Measurements from ENCODE around the gene KCNMA1.

KCNMA1 gene

DNA sequence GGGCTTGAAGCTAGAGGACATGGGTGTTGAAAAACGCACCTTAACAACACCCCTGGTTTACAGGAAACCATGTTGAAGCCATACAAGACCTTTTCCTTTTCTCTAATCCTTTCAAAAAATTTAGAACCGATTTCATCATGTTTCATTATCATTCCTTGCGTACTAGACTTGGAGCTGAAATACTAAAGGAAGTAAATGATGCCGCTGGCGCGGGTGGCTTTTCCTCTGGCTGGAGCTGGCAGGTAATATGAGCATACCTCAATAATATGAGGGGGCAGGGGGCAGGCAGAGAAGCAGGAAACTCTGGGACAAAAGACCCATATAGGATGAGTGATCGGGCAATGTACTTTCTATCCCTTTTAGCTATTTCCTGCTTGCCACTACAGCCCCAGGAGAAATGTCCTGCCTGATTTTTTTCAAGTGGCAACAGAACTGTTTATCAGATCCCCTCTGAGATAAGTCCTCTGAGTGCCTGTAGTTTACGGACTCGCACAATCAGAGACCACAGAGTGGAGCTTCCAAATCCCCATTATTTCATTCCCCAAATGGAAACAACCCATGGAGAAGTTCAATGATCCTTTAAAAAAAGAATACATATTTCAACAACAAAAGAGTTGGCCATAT, 450.1 kb downstream of the KCNMA1 start:
- peak overlapping the region; percentile 53 for H3K27ac ChIP-seq (ENCODE audit: low read depth, low read length)

GRCh38 chr10:77186936-77187335, 450.7 kb downstream of the KCNMA1 start:
- Histone ChIP-seq H3K27me3 (ENCODE audit: control insufficient read depth, insufficient read depth, low read length) (no peaks in the 10 kb centered on the region), H3K36me3 (ENCODE audit: control insufficient read depth, insufficient read depth, low read length) (no peaks in the 10 kb centered on the region), H3K9ac (ENCODE audit: low read length) (no peak overlapping the region), H3K27ac (ENCODE audit: low read depth, low read length) (peak overlapping the region; percentile 53), H3K4me1 (ENCODE audit: control insufficient read depth, insufficient read depth, low read length) (peaks cover 28% of the 10 kb centered on the region), H3K4me3 (ENCODE audit: low read length) (no peak overlapping the region)

More for the DNA sequence above, 450.1 kb downstream of the KCNMA1 start:
- Histone ChIP-seq H3K9ac (ENCODE audit: low read length) (no peak overlapping the region), H3K4me3 (ENCODE audit: low read length) (no peak overlapping the region), H3K27me3 (ENCODE audit: control insufficient read depth, insufficient read depth, low read length) (no peaks in the 10 kb centered on the region), H3K36me3 (ENCODE audit: control insufficient read depth, insufficient read depth, low read length) (no peaks in the 10 kb centered on the region), H3K4me1 (ENCODE audit: control insufficient read depth, insufficient read depth, low read length) (peaks cover 31% of the 10 kb centered on the region)

- Histone ChIP-seq H3K4me1 (ENCODE audit: control insufficient read depth, insufficient read depth, low read length) (peaks cover 22% of the 10 kb centered on the region), H3K27ac (ENCODE audit: low read depth, low read length) (peak overlapping the region; percentile 10), H3K4me3 (ENCODE audit: low read length) (no peak overlapping the region), H3K9ac (ENCODE audit: low read length) (no peak overlapping the region), H3K36me3 (ENCODE audit: control insufficient read depth, insufficient read depth, low read length) (no peaks in the 10 kb centered on the region), H3K27me3 (ENCODE audit: control insufficient read depth, insufficient read depth, low read length) (no peaks in the 10 kb centered on the region)
These were observed 451.9 kb downstream of the KCNMA1 start for GRCh38 chr10:77185696-77186095.

- Histone ChIP-seq H3K4me3 (ENCODE audit: low read length) (no peak overlapping the region), H3K9ac (ENCODE audit: low read length) (no peak overlapping the region), H3K36me3 (ENCODE audit: control insufficient read depth, insufficient read depth, low read length) (no peaks in the 10 kb centered on the region), H3K27me3 (ENCODE audit: control insufficient read depth, insufficient read depth, low read length) (no peaks in the 10 kb centered on the region), H3K27ac (ENCODE audit: low read depth, low read length) (peak overlapping the region; percentile 66), H3K4me1 (ENCODE audit: control insufficient read depth, insufficient read depth, low read length) (peaks cover 31% of the 10 kb centered on the region)
These were observed 454.8 kb downstream of the KCNMA1 start for GRCh38 chr10:77182803-77183202.

GRCh38 chr10:77180794-77181193, 456.8 kb downstream of the KCNMA1 start:
- H3K36me3 ChIP-seq (ENCODE audit: control insufficient read depth, insufficient read depth, low read length) = no peaks in the 10 kb centered on the region
- no peaks in the 10 kb centered on the region for H3K27me3 ChIP-seq (ENCODE audit: control insufficient read depth, insufficient read depth, low read length)
- no peak overlapping the region for H3K27ac ChIP-seq (ENCODE audit: low read depth, low read length)
- no peak overlapping the region for H3K4me3 ChIP-seq (ENCODE audit: low read length)
- H3K9ac ChIP-seq (ENCODE audit: low read length) = no peak overlapping the region
- H3K4me1 ChIP-seq (ENCODE audit: control insufficient read depth, insufficient read depth, low read length) = peaks cover 28% of the 10 kb centered on the region

DNA sequence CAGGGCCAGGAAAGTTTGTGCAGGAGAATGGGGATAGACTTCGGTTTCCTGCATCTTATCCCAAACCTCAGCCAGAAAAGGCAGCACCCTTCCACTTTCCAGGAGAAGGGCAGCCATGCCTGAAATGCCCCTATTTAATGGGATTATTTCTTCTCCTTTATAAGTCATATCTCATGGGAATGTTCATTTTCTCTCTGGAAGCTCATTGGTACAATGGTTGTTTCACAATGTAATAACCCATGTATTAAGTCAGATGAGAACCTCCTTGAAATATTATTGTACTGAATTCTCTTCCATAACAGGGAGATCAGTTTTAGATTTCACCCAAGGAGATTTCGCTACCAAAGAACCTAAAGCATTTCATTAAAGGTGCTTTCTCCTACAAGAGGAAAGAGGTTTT, 457.5 kb downstream of the KCNMA1 start:
- Histone ChIP-seq H3K27ac (ENCODE audit: low read depth, low read length) (peak overlapping the region; percentile 80), H3K4me3 (ENCODE audit: low read length) (no peak overlapping the region)

DNA sequence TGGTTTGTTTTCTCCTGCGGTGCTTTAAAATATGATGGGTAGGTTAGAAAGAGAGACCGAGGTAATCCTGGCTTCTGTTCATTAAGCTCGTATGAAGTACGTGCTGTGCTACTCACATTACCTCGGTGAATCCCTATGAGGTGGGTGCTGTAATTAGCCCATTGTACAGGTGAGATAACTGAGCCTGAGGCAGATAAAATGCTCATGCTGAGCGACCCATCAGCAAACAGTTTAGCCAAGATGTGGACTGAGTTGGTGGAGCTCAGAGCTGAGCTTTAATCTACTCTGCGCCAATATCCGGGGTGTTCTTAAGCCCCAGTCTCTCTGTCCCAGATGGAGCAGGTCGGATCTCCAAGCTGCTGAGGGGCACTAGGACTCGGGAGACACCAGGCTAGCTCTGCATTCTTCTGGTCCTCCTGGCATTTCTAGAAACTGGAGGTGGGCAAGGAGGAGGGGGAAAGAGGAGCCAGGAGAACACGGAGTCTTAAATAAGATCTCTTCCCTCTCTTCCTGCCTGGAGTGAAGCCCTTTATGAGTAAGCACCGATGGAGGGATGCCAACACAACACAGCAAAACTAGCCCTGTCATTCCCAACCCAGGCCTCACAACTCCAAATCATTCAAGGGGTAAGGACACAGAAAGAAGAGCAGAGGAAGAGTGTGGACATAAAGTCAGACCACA, 458.5 kb downstream of the KCNMA1 start:
- Histone ChIP-seq H3K4me3 (ENCODE audit: low read length) (no peak overlapping the region), H3K27ac (ENCODE audit: low read depth, low read length) (peak overlapping the region; percentile 80), H3K4me1 (ENCODE audit: control insufficient read depth, insufficient read depth, low read length) (peaks cover 25% of the 10 kb centered on the region)

More for the DNA sequence above, 457.5 kb downstream of the KCNMA1 start:
- H3K27me3 ChIP-seq (ENCODE audit: control insufficient read depth, insufficient read depth, low read length) = no peaks in the 10 kb centered on the region
- no peaks in the 10 kb centered on the region for H3K36me3 ChIP-seq (ENCODE audit: control insufficient read depth, insufficient read depth, low read length)
- H3K9ac ChIP-seq (ENCODE audit: low read length) = no peak overlapping the region
- peaks cover 25% of the 10 kb centered on the region for H3K4me1 ChIP-seq (ENCODE audit: control insufficient read depth, insufficient read depth, low read length)

GRCh38 chr10:77177589-77177988, 460.0 kb downstream of the KCNMA1 start:
- H3K9ac ChIP-seq (ENCODE audit: low read length) = no peak overlapping the region
- H3K27me3 ChIP-seq (ENCODE audit: control insufficient read depth, insufficient read depth, low read length) = no peaks in the 10 kb centered on the region
- H3K4me1 ChIP-seq (ENCODE audit: control insufficient read depth, insufficient read depth, low read length) = peaks cover 18% of the 10 kb centered on the region
- peak overlapping the region; percentile 16 for H3K27ac ChIP-seq (ENCODE audit: low read depth, low read length)
- H3K4me3 ChIP-seq (ENCODE audit: low read length) = no peak overlapping the region
- no peaks in the 10 kb centered on the region for H3K36me3 ChIP-seq (ENCODE audit: control insufficient read depth, insufficient read depth, low read length)

More for the DNA sequence above, 458.5 kb downstream of the KCNMA1 start:
- Histone ChIP-seq H3K36me3 (ENCODE audit: control insufficient read depth, insufficient read depth, low read length) (no peaks in the 10 kb centered on the region), H3K27me3 (ENCODE audit: control insufficient read depth, insufficient read depth, low read length) (no peaks in the 10 kb centered on the region), H3K9ac (ENCODE audit: low read length) (no peak overlapping the region)

DNA sequence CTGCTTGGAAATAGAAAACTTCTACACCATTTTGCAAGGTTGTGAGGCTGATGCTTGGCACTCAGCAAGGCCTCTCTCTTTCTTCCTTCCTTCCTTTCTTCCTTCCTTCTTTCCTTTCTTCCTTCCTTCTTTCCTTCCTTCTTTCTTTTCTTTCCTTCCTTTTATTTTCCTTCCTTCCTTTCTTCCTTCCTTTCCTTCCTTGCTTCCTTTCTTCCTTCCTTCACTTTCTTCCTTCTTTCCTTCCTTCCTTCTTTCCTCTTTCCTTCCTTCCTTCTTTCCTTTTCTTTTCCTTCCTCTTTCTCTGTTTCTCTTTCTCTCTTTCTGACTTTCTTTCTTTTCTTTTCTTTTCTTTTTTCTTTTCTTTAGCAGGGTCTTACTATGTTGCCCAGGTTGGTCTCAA, 460.4 kb downstream of the KCNMA1 start:
- H3K27ac ChIP-seq (ENCODE audit: low read depth, low read length) = peak overlapping the region; percentile 16
- no peaks in the 10 kb centered on the region for H3K36me3 ChIP-seq (ENCODE audit: control insufficient read depth, insufficient read depth, low read length)
- no peak overlapping the region for H3K9ac ChIP-seq (ENCODE audit: low read length)
- no peaks in the 10 kb centered on the region for H3K27me3 ChIP-seq (ENCODE audit: control insufficient read depth, insufficient read depth, low read length)
- H3K4me3 ChIP-seq (ENCODE audit: low read length) = no peak overlapping the region
- peaks cover 15% of the 10 kb centered on the region for H3K4me1 ChIP-seq (ENCODE audit: control insufficient read depth, insufficient read depth, low read length)

DNA sequence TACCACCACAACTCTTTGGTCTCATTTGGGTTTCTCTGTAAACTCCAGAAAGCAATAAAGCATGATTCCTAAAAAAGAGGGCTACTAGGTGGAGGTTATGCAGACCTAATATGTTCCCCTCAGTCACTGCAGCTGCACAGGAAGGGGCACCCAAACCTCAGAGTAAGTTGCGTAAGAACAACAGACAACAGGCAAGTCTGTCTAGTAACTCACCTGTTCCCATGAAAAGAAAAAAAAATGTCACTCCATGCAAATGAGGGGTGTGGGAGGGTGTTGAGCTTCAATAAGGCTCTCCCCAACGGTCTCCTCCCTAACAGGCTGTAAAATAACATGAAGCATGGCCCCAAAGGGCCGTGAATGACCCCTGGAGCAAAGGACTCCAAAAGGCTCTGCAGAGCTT, 461.4 kb downstream of the KCNMA1 start:
- H3K4me3 ChIP-seq (ENCODE audit: low read length) = no peak overlapping the region
- no peak overlapping the region for H3K9ac ChIP-seq (ENCODE audit: low read length)
- no peaks in the 10 kb centered on the region for H3K36me3 ChIP-seq (ENCODE audit: control insufficient read depth, insufficient read depth, low read length)
- H3K27me3 ChIP-seq (ENCODE audit: control insufficient read depth, insufficient read depth, low read length) = no peaks in the 10 kb centered on the region
- peak overlapping the region; percentile 65 for H3K27ac ChIP-seq (ENCODE audit: low read depth, low read length)
- peaks cover 20% of the 10 kb centered on the region for H3K4me1 ChIP-seq (ENCODE audit: control insufficient read depth, insufficient read depth, low read length)

GRCh38 chr10:77175631-77176222, 461.9 kb downstream of the KCNMA1 start:
- Histone ChIP-seq H3K27ac (ENCODE audit: low read depth, low read length) (peak overlapping the region; percentile 65), H3K27me3 (ENCODE audit: control insufficient read depth, insufficient read depth, low read length) (no peaks in the 10 kb centered on the region), H3K4me3 (ENCODE audit: low read length) (no peak overlapping the region), H3K4me1 (ENCODE audit: control insufficient read depth, insufficient read depth, low read length) (peaks cover 20% of the 10 kb centered on the region), H3K36me3 (ENCODE audit: control insufficient read depth, insufficient read depth, low read length) (no peaks in the 10 kb centered on the region), H3K9ac (ENCODE audit: low read length) (no peak overlapping the region)

GRCh38 chr10:77173615-77174461, 463.8 kb downstream of the KCNMA1 start:
- H3K4me3 ChIP-seq (ENCODE audit: low read length) = no peak overlapping the region
- H3K9ac ChIP-seq (ENCODE audit: low read length) = no peak overlapping the region
- peak overlapping the region; percentile 65 for H3K27ac ChIP-seq (ENCODE audit: low read depth, low read length)

More at GRCh38 chr10:77173615-77174461, 463.8 kb downstream of the KCNMA1 start:
- Histone ChIP-seq H3K27me3 (ENCODE audit: control insufficient read depth, insufficient read depth, low read length) (no peaks in the 10 kb centered on the region), H3K4me1 (ENCODE audit: control insufficient read depth, insufficient read depth, low read length) (peaks cover 10% of the 10 kb centered on the region), H3K36me3 (ENCODE audit: control insufficient read depth, insufficient read depth, low read length) (no peaks in the 10 kb centered on the region)

All from rectal smooth muscle tissue (tissue), 1 donor.